H4 (cell line): Measurements from ENCODE around the gene RPL29. TPM values are rescaled to one million over a fixed set of nuclear protein-coding genes. Genes with fewer than 3 reads are reported as not detected.

Source experiments
- DNase-seq: peaks from one replicate; pipeline ENCODE4 v3.0.0-alpha.2; 2015; ENCODE audit warnings: low spot score
- total RNA-seq: library from RNA; depleted of rRNA; stranded (reverse); fragments of >200 nt; shearing (Covaris generic); gene quantifications from 2 replicates; pipeline ENCODE4 v1.2.3, GENCODE V29; 2014

The RPL29 gene
- total RNA-seq, 1 experiment from 2014 or later, result 1,313 TPM

DNA sequence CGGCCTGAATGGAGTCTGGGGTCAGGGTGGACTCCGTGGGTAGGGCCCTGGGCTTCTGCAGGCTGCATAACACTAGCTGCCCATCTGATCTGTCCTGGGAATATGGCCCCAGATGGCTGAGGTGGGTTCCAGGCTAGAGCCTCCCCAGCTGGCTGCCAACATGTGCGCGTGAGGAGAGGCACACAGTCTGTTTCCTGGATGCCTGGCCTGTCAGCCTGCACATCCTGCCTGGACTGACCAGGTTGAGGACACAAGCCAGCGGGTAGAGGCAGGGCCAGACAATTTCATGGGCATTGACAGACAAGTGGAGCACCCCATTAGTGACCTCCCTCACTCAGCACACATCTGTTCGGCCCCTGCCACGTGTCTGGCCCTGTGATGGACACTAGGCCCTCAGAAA, 29.8 kb upstream of the RPL29 start:
- DNase-seq, result no peak

DNA sequence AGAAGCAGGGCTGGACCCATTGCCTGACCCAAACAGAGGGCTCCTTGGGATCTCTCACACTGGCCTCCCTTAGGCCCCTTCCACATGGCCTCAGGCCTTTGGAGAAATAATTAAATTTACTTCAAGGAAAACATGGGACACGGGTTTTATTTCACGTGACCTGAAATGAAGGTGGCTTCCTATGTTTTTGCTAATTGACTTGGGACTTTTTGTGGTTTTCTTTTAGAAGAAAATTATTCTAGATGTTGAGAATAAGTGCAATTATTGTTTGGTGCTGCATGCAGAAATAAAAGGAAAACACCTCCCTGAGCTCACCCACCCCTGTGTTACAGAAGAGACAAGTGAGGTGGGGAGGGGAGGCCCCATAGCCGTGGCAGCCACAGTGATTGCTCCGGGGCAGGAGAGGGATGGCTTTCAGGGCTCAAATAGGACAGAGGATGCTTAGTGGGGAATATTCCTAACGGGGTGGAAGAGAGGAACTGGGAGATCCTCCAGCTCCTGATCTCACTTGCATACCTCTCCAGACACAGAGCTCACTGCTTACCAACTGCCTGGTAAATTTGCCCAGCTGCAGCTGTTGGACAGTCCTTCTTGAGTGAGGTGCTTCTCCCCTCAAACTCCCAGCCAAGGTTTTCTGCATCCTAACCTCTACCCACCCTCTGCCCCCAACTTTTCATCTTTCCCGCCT, 29.2 kb upstream of the RPL29 start:
- DNase-seq, result no peak

DNA sequence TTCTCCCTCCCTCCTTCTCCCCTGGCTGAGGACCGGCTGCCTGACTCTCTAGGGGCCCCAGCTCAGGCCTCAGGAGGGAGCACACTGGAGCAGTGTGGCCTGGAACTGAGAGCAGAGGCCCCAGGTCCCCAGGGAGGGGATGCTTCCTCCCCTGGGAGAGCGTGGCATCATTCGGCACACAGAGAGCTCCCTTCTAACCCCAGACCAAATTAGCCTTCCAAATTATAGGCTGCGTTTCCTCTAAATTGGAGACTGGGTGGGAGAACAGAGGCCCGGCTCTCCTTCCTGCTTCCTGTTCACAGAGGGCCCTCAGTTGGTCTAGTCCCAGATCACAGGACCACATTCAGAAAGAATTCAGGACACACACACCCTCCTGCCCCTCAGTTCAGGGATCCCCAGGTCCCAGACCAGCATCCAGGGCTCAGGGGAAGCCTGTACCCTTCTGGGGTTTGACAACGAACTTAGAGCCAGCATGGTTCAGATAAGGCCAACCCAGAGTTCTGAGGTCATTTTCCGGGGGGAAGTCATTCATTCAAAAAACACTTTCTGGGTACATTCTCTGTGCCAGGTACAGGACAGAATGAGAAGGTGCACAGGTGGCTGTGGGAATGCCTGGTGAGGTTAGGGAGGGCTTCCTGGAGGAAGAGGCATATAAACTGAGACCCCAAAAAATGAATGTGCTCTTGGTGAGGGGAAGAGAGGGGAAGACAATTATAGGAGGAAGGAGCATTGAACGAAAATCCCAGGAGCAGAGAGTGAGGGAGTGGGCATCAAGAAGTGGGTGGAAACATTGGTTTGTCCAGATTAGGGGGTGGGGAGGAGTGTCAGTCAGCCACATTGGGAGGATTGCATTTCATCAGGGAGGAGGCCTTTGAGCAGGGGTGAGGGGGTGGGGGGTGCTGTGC, 28.4 kb upstream of the RPL29 start:
- no peak for DNase-seq

DNA sequence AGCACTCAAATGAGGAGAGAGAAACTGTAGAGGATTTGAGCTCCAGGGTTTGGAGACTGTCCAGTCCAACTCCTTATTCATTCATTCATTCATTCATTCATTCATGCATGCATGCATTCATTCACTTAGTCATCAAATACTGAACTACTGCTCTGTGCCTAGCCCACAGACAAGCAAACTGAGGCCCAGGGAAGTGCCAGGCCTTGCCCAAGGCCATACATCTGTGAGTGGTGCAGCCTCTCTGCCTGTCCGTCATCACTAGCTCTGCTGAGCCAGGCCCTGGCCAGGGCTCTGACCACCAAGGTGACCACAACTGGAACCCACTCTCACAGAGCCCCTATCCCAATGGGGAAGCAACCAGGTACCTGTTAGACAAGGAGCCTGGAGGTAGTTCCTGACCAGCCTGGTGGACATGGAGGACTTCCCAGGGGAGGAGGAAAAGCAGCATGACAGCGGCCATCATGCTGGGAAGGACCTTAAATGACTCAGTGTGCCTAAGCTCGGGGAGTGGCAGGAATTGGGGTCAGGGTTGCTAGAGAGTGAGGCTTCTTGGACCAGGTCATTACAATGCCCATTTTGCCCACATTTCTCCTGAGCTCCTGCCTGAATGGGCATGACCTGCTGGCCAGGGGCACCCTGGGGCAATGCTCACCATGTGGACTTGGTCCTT, 27.5 kb upstream of the RPL29 start:
- no peak for DNase-seq

DNA sequence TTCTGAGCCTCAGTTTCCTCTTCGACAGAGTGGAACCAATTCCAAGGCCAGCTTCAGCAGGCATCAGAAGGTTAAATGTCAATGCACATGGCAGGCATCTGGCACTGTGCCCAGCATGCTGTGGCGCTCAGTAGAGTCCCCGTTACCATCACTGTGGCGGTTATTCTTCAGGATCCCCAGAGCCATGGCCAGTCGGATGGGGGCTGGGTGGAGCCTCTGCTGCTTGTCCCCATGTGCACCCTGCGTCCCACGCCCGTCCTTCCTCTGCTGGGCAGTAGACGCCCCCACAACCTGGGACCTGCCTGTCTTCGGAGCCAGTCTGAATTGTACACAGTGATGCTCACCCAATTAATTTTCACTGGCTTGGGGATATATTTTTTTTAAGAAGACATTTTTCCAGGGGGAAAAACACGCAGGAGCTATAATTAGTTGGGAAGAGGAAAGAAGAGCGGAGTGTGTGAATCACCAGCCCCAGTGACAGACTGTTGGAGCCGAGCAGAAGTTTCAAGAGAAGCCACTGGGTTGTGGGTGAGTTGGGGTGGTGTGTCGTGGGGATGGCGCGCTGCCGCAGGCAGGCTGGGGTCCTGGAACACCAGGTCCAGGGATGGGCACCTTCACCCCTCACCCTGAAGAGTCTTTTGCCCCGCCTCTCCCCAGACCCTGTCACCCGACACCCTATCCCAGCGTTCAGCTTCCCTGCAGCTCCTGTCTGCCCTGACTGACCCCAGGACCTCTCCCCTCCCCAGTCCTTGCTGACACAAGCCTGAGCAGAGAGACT, 26.8 kb upstream of the RPL29 start:
- no peak for DNase-seq

DNA sequence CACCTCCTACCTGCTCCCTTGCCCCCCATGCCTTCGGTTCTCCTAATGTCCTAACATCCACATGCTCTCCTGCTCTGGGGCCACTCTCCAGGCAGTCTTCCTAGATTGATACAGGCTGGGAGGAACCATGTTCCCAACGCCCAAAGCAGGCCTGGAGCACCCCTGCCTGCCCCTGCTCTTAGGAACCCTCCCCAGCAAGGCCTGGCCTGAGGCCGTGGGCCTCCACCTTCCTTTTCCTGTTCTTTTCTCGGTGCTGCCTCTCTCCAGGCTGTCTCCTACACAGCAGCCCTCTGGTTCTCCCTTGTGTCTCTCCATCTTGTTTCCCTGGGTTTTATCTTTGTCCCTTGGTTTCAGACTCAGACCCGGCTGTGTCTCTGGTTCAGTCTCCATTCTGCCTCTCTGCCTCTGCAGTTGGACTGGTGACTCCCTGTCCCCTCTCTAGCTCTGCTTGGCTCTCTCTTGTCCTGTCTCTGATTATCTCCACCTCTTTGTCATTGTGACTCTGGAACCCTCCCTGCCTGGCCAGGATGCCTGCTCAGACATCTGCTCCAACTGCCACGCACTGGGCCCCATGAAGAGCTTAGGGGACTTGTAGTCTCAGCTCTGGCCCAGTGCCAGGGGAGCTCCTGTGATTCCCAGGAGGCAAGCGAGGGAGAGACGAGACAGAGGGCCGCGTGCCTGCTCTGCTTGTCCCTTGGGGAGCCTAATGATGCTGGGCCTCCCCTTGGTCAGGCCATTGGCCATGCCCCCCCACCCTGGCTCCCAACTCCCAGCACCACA, 26.0 kb upstream of the RPL29 start:
- no peak for DNase-seq

DNA sequence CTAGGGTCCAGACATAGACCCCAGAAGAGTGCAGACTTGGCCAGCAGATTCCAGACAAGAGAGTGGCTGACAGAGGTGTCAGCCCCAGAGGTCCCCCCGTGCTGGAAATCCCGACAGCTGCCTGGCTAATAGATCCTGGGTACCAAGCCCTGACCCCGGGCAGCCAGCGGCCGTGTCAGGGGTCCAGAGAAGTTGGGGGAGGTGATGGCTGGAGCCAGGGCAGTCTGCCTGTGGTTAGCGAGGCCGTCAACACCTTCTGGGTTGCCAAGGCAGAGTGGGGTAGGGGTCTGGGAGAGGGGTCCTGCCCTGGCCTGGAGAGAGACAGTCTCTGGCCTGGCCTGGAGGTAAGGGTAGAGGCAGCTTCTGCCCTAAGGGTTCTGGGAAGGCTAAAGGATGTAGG, 25.1 kb upstream of the RPL29 start:
- DNase-seq, result no peak

DNA sequence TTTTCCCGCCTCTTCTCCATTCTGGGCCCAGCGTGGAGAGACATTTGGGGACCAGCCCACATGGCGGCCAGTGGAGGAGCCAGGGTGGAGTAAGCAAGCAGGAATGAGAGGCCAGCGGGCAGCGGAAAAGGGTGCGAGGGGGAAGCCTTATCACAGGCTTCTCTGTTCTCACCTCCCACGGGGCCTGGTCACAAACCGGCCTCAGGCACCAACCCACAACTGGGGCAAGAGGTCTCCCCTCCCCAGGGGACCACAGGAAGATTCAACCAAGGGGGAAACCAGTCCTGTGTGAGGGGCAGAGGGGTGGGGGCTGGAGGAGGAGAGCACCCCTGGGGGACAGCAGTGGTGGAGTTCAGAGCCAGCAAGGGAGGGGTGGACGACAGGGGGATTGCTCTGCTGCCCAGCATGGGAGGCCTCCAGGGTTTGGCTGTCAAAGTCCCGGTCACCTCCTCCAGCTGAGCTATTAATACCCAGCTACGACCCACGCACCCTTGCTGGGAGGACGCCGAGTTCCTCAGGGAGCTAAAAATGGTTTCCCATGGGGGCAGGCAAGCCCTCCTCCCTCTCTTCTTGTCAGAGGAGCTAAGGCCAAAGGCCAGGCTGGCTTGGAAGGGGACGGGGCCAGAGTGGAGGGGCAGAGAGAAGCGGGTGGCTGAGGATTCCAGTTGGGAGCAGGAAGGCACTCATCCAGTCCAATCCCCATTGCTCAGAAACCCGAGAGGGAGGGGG, 23.8 kb upstream of the RPL29 start:
- DNase-seq, result no peak

DNA sequence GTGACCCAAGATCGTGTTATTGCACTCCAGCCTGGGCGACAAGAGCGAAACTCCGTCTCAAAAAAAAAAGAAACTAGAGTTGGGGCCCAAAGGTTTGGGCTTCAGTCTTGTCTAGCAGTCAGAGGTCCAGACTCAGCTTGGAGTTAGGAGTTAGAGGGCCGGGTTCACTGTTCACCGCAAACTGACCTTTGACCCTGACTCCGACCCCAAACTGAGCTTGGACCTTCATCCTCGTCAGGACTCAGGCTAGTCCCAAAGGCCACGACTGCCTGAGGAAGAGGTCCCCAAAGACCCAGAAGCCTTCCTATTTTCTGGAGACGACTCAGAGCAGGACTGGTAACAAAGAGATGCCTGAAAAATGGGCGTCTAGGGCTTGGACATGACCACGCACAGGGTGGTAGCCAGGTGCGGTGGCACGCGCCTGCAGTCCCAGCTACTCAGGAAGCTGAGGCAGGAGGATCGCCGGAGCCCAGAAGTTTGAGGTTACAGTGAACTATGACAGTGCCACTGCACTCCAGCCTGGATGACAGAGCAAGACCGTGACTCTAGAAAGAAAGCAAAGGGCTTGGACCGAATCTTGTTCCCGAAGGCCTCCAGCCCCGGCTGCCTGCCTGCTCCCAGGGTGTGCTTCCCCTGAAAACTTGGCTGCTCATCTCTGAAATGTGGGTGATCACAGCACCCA, 22.8 kb upstream of the RPL29 start:
- DNase-seq, result no peak

DNA sequence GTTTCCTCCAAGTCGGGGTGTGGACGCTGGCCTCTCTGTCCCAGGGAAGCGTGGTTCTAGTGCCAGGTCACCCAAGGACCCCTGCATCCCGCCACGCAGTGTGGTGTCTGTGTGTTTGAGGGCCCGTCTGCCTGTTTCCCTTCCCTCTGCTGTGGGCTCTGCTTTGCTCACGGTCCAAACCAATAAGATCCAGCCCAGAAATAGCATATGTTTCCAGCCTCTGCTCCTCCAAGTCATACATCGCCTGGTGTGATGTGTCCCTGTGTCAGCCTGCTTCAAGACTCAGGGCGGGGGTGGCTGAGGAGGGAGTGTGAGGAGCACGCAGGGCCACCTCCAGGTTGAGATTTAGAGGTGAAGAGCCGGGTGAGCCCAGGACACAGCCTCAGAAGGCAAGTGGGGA, 21.9 kb upstream of the RPL29 start:
- DNase-seq, result no peak

DNA sequence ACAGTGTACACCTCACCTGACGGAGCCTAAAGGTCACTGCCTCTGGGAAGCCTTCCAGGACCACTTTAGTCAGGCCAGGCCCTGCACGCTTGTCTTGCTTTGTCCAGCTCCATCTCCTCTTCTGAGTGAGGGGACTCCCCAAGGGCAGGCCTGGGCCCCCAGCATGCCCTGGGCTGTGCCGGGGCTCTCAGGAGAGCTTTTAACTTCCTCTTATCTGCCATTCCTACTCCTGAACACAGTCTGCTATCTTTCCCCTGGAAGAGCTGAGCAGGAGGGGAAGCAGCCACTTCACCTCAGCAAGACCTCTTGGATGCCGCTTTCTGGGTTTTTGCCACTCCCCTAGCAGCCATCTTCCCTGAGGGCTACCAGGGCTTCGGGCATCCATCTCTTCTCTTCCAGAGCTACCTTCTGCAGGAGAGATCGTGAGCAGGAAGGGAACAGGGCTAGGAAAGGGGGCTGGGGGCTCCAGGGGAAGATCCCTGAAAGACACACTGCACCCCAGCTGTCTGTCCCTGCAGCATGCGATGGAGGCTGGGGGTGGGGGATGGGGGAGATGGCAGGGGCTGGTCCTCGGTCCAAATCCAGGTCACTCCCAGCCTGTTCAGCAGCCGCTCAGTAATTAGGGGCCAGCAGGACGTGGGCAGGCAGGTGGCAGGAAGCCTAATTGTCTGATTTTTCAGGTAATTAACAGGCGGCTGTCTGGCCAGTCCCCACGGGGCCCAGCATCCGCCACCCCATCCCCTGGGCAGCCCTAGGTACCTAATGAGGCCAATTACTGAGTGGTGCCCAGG, 19.9 kb upstream of the RPL29 start:
- no peak for DNase-seq

DNA sequence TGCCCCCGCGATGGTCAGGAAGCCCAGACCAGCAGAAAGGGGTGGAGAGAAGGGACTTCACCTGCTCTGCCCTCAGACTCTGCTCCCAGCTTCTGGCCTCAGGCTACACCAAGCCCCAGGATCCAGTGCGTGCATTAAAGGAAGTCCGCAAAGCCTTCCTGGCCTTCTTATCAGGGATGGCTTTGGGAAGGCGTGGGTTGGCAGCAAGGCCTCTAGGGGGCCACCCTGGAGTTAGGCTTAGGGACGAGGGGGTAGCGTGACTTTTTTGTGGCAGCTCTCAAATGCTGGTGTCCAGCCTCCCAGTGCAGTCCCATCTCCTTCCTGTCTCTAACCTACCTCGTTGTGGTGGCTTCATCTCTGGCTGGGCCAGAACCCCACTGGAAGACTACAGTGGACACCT, 18.9 kb upstream of the RPL29 start:
- DNase-seq, result no peak

DNA sequence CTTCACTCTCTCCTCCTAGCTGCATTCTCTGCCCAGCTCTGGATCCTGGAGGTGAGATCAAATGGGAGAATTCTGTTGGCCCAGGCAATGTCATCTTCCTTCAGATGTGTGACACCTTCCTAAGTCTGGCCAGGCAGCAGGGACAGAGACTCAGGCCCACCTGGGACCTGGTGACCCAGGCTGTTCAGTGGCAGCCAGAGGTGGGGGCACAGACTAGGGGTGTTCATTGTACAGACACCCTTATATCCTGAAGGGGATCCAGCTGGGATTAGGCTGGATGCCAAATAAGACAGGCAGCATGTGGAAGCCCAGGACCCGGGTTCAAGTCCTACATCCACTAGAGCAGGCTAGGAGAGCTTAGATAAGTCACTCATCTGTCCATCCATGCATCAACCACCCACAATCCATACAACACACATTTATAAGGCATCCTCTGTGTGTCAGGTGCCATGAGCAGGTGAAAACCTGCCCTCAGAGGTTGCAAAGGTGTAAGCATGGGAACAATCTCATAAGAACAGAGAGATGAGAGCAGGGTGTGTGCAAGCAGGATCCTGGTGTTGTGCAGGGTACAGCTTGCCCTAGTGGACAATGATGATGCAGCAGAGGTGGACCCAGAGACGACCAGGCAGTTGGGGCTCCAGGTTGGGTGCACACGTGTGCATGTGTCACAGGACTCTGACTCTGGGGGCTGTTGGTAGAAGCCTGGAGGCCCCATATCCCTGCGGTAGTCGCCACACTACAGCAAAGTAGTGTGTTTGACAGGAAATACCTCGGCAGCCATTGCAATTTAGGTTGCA, 18.3 kb upstream of the RPL29 start:
- DNase-seq, result no peak

DNA sequence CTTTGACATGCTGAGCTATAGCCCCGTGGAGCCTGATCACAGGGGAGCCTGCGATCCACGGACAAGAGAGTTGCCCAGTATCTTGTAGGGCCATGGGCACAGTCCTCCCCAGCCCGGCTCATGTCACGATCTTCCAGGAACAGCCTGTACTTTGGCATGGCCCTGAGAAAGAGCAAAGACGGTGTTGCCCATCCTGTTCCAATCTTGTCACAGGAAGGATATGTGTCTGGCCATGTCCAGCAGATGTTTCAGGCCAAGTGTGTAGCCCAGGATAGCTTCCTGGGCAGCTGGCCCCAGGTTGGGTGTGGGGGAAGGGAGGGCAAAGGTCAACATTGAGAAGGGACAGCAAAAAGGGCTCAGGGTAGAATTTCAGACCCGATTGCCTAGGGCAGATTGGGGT, 17.0 kb upstream of the RPL29 start:
- no peak for DNase-seq

DNA sequence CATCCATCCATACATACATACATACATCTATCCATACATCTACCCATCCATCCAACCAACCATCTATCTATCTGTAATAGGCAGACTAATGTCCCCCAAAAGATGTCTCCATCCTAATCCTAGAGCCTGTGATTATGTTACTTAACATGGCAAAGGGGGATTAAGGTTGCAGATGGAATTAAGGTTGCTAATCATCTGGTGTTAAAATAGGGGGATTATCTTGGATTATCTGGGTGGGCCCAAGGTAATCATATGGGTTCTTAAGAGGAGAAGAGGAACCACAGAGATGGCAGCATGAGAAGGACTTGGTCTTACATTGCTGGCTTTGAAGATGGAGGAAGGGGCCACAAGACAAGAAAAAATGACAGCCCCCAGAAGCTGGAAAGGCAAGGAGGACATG, 14.7 kb upstream of the RPL29 start:
- DNase-seq, result no peak

DNA sequence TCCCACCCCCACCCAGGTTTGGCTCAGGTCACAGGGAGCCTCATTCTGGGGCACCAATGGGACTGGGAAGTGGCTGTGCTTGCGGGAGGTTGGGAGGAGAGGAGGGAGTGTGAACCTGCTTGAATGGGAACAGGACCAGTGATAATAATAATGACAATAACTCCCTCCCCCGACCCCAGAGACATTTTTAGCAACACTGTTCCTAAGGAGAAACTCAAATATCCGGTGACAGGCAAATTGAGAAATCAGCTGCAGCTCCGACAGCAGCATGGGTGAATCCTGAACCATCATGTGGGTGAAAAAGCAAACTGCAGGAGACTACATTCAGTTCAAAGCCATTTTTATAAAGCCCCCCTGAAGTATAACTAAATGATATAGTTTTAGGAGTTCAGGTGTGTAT, 11.6 kb upstream of the RPL29 start:
- no peak for DNase-seq

DNA sequence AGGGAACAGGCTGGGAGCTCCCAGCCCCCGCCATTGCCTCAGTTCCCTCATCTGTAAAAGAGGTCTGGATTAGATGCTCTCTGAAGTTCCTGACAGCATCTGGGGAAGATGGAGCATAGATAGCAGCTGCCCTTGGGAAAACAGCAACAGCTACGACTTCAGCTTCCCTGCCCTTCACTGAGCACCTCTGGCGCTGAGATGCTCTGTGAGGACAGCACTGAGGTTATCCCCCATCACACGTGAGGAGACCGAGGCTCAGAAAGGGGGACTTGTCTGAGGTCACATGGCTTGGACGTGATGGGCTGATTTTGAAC, 11.1 kb upstream of the RPL29 start:
- no peak for DNase-seq

DNA sequence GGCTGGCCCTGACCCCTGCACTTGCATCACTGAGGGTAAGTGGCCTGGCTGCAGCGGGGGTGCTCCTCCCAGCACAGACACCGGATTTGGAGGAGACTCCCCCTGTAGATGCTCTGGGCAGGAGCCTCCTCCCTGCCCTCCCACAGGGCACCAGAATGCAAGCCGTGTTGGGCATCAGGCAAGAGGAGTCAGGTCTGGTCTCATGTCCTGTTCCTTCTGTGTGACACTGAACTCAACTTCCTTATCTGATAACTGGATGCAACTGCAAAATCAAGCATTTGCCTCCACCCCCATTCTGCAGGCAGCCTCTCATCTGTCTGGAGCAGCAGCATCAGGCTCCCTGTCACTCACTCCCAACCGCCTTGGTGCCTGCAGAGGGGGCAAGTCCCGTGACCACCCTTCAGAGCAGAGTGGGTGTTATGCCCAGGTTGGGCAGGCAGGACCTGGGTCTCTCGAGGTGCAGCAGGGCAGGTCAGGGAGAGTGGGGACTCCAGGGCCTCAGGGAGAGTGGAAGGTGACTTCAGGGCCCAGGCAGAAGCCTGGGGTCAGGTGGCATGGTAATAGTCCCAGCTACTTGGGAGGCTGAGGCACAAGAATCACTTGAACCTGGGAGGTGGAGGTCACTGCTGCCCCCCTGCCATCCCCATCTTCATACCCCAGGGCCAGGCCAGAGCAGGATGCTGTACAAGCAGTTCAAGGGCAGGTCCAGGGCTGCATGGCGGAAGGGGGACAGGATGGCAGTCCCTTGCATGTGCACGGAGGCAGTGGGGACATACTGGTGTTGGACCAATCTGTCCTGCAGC, 10.5 kb upstream of the RPL29 start:
- no peak for DNase-seq
